ENCODE measurements around the gene PIGR.

The PIGR gene

DNA sequence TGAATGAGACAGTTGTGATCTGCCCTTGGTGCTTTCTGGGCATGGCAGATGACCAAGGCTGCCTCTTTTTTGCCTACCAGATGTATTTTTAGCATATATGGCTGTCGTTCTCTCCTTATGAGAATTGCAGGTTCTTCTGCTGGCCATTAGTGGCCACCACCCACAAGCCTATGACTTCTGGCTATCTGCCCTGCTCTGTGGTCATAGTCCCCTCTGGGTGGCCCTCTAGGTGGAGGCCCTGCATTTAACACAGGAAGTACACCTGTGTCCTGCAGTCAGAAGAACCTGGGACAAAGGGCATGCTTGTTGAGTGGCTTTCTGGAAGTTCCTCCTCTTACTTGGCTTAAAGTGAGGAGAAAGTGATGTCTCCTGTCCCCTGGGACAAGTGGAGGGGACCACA is 17.5 kb upstream of the PIGR start:
- TF ChIP-seq, protein P1, sequence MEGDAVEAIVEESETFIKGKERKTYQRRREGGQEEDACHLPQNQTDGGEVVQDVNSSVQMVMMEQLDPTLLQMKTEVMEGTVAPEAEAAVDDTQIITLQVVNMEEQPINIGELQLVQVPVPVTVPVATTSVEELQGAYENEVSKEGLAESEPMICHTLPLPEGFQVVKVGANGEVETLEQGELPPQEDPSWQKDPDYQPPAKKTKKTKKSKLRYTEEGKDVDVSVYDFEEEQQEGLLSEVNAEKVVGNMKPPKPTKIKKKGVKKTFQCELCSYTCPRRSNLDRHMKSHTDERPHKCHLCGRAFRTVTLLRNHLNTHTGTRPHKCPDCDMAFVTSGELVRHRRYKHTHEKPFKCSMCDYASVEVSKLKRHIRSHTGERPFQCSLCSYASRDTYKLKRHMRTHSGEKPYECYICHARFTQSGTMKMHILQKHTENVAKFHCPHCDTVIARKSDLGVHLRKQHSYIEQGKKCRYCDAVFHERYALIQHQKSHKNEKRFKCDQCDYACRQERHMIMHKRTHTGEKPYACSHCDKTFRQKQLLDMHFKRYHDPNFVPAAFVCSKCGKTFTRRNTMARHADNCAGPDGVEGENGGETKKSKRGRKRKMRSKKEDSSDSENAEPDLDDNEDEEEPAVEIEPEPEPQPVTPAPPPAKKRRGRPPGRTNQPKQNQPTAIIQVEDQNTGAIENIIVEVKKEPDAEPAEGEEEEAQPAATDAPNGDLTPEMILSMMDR (IDR thresholded peaks at IDR 0.05), result no peak
- Histone ChIP-seq H3K36me3 (no peaks in the 10 kb centered on the region), H3K4me1 (no peaks in the 10 kb centered on the region), H3K27ac (no peak overlapping the region), H3K27me3 (peaks cover 0 to 3% of the 10 kb centered on the region in 2 donors), H3K9me3 (no peaks in the 10 kb centered on the region), H3K4me3 (no peak overlapping the region)
- DNase-seq, result no peak
- intact Hi-C loops (cut with DNase I; ENCODE audit: low total_unique reads), result no loop called here

DNA sequence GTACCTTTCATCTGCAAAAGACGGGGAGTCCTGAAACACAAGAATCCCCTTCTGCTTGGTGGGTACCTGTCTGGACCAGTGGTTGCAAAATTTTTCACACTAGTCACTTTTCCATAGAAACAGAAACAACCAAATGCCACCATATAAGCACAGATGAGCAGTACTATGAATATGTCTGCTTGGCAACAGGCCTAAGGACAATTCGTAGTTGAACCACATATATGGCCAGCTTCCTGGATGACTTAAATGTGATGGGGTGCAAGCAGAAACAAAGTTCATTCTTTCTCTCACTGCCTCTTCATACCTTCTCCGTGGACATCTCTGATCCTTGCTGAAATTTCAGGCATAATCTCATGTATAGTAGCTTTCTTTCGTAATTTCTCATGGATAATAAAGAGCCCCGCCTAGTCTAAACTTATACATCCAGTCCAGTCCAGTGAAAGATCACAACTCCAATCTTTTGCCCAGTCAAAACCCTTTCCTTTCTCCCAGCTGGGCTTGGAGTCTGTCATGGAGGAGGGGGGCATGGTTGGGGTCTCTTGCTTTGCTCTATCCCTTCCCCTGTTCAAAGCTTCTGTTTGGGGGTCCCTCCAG is 16.9 kb upstream of the PIGR start:
- Histone ChIP-seq H3K27ac (no peak overlapping the region), H3K4me3 (no peak overlapping the region), H3K27me3 (no peaks in the 10 kb centered on the region), H3K4me1 (no peaks in the 10 kb centered on the region), H3K36me3 (no peaks in the 10 kb centered on the region), H3K9me3 (no peaks in the 10 kb centered on the region)
- TF ChIP-seq, protein P1 (IDR thresholded peaks at IDR 0.05), result no peak
- DNase-seq, result no peak
- intact Hi-C loops (cut with DNase I; ENCODE audit: low total_unique reads), result no loop called here

DNA sequence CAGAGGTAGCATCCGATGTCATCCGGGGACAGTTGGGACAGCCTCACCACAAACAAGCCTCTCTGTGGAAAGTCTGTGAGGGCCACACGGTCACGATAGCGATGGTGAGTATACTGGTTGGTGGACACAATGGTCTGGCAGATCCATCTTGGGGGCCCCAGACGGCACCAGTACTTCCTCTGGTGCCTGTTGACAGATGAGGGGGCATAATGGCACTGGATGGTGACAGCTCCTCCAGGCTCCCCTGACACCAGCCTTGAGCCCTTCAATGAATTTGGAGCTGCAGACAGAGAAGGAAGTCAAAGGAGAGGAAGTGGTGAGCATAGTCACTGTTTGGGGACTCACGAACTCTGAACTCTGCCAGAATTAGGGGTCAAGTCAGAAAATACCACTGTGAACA is 16.0 kb upstream of the PIGR start:
- H3K9me3 ChIP-seq, result no peaks in the 10 kb centered on the region
- no peaks in the 10 kb centered on the region for H3K36me3 ChIP-seq
- H3K4me3 ChIP-seq, result no peak overlapping the region
- no peaks in the 10 kb centered on the region for H3K27me3 ChIP-seq
- H3K27ac ChIP-seq, result no peak overlapping the region
- no peak for DNase-seq
- intact Hi-C loops (cut with DNase I; ENCODE audit: low total_unique reads), result no loop called here
- H3K4me1 ChIP-seq, result no peaks in the 10 kb centered on the region
- TF ChIP-seq, protein P1 (IDR thresholded peaks at IDR 0.05), result no peak

DNA sequence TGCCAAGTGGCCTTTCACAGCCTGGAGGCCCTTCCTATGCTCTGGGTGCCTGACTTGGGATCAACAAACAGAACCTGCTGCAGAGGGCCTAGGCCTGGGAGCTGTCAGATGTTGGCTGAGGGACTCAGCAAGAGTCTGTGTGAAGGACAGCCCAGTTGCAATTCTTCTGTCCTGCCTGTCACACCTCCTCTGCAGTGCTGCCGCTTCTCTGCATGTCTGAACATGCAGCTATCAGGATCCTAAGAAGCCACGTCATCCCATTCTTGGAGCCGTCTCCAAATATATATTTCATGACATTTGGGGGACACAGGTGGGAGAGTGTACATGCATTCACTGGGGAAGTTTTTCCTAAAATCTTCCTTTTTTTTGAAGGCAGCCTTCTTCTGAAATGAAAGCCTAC is 15.4 kb upstream of the PIGR start:
- intact Hi-C loops (cut with DNase I; ENCODE audit: low total_unique reads), result no loop called here
- H3K27me3 ChIP-seq, result no peaks in the 10 kb centered on the region

DNA sequence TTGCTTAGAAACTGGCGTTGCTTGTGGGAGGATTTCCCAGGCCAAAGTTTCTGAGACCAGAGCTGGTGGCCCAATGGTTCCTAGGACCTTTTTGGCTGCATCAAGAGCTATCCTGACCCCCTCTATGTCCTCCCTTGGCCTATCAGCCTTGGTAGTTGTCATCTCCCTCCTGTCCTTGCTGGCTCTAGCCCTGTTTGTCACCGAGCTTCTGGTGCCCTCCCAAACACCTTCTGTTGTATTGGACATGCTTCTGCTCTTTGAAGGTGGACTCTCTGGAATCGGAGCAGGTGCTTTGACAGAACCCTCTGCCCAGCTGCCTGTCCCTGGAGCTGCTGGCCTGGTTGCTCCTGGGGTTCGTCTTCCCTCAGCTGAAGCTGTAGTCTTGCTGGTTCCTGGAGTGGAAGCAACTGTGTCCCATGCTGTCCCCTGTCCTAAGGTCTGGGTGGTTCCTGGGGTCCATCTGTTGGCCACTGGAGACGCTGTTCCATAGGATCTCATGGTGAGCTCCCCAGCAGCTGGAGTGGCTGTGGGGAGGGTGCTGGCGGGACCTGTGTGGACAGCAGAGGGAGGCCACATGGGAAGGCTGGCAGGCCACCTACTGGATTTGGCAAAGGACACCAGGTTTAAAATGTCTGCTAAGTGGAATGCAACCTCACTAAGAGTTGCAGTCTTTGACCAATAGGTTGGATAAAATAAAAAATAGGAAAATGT is 14.6 kb upstream of the PIGR start:
- Histone ChIP-seq H3K4me3 (no peak overlapping the region), H3K4me1 (no peaks in the 10 kb centered on the region), H3K27me3 (no peaks in the 10 kb centered on the region), H3K9me3 (no peaks in the 10 kb centered on the region), H3K36me3 (no peaks in the 10 kb centered on the region), H3K27ac (no peak overlapping the region)
- no peak for DNase-seq
- intact Hi-C loops (cut with DNase I; ENCODE audit: low total_unique reads), result no loop called here
- TF ChIP-seq, protein P1 (IDR thresholded peaks at IDR 0.05), result no peak

More for the DNA sequence above, 15.4 kb upstream of the PIGR start:
- TF ChIP-seq, protein P1 (IDR thresholded peaks at IDR 0.05), result no peak
- Histone ChIP-seq H3K4me3 (no peak overlapping the region), H3K36me3 (no peaks in the 10 kb centered on the region), H3K9me3 (no peaks in the 10 kb centered on the region), H3K27ac (no peak overlapping the region), H3K4me1 (no peaks in the 10 kb centered on the region)
- no peak for DNase-seq

Data from tibial artery (tissue), 4 donors.